Hepatocyte (in vitro differentiated cells): ENCODE measurements around the gene IL22RA2.

Experiments
- EZH2 ChIP-seq: fragments of 200-600 bp; sonication (generic); IDR thresholded peaks from 2 replicates; pipeline ENCODE4 v1.6.1; 2016; ENCODE audit warnings: antibody characterized with exemption, mild to moderate bottlenecking, borderline replicate concordance
- EZH2phosphoT487 ChIP-seq: fragments of 200-600 bp; sonication (generic); IDR thresholded peaks from one replicate; pipeline ENCODE4 v1.6.1; 2018; ENCODE audit warnings: antibody characterized with exemption, mild to moderate bottlenecking, low read depth, moderate library complexity; ENCODE audit not compliant: unreplicated experiment, severe bottlenecking
- TF ChIP-seq, protein P1 (sequence below): fragments of 200-600 bp; sonication (generic); IDR thresholded peaks from 2 replicates; pipeline ENCODE4 v1.5.1; 2016; ENCODE audit warnings: antibody characterized with exemption, mild to moderate bottlenecking; ENCODE audit not compliant: poor library complexity

DNA sequence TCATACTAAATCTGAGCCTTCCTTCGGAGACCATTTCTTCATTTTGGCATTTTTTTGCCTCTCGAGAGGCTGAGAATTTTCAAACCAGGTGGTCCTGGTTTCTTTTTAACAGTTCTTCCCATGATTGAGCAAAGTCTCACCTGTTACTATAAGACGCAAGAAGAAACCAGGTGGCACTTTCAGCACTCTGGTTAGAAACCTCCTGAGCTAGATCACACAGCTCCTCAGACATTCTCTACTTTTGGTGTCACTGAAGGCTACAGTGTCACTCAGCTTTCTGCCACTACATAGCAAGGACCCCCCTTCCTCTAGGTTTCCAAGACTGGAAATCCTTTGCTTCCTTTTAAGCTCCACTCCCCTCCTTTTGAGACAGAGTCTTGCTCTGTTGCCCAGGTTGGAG is 38.5 kb upstream of the IL22RA2 start:
- TF ChIP-seq, protein P1, sequence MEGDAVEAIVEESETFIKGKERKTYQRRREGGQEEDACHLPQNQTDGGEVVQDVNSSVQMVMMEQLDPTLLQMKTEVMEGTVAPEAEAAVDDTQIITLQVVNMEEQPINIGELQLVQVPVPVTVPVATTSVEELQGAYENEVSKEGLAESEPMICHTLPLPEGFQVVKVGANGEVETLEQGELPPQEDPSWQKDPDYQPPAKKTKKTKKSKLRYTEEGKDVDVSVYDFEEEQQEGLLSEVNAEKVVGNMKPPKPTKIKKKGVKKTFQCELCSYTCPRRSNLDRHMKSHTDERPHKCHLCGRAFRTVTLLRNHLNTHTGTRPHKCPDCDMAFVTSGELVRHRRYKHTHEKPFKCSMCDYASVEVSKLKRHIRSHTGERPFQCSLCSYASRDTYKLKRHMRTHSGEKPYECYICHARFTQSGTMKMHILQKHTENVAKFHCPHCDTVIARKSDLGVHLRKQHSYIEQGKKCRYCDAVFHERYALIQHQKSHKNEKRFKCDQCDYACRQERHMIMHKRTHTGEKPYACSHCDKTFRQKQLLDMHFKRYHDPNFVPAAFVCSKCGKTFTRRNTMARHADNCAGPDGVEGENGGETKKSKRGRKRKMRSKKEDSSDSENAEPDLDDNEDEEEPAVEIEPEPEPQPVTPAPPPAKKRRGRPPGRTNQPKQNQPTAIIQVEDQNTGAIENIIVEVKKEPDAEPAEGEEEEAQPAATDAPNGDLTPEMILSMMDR = no peak
- TF ChIP-seq EZH2phosphoT487 (no peak), EZH2 (no peak)
